IPS DF 6.9 (cell line): ENCODE data around the gene STX12.
"Not testable (repeated sequence)": the region's sequence is repeated elsewhere in the genome, so short reads cannot be mapped to it uniquely, and the experiment has no call there.

Experiments
- DNase-seq: peaks from one replicate; pipeline ENCODE4 v3.0.0-alpha.2; 2013; ENCODE audit warnings: low read depth, low spot score
- H3K27ac ChIP-seq: one replicate; pipeline ENCODE4 v1.5.1; 2013; ENCODE audit warnings: low read length, control low read depth
- H3K27me3 ChIP-seq: 2 replicates; pipeline ENCODE4 v1.6.1; 2013; ENCODE audit warnings: mild to moderate bottlenecking, low read length; ENCODE audit not compliant: control insufficient read depth, insufficient read depth
- H3K36me3 ChIP-seq: 2 replicates; pipeline ENCODE4 v1.6.1; 2013; ENCODE audit warnings: low read length; ENCODE audit not compliant: control insufficient read depth, insufficient read depth
- H3K4me1 ChIP-seq: 2 replicates; pipeline ENCODE4 v1.6.1; 2013; ENCODE audit warnings: low read length; ENCODE audit not compliant: control insufficient read depth, insufficient read depth
- H3K4me3 ChIP-seq: 2 replicates; pipeline ENCODE4 v1.5.1; 2013; ENCODE audit warnings: mild to moderate bottlenecking, low read length
- H3K9me3 ChIP-seq: 2 replicates; pipeline ENCODE4 v1.6.1; 2013; ENCODE audit warnings: low read length, inconsistent platforms; ENCODE audit not compliant: control insufficient read depth, insufficient read depth
- WGBS: extraction: QIAGEN DNeasy Blood & Tissue Kit; methylation state at CpG from one replicate; pipeline ENCODE4 v1.1.7; 2013; ENCODE audit warnings: mixed read lengths, missing lambda C conversion rate; ENCODE audit not compliant: insufficient read length, insufficient coverage; 5-methylcytosine and 5-hydroxymethylcytosine counted together

Gene STX12

DNA sequence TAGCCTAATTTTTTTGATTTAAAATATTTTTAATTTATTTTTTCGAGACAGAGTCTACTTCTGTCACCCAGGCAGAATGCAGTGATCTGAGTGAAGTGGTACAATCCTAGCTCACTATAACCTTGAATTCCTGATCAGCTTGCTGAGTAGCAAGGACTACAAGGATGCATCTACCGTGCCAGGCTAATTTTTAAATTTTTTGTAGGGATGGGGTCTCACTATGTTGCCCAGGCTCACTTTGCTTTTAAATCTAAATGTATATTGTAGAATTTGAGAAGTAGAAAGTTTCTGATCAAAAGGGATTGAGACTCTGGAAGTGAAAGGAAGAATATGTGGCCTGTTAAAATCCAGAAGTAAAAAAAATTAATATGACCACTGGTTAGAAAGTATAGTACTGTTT lies 1.6 kb downstream of the STX12 start:
- Histone ChIP-seq H3K27me3 (no peaks in the 10 kb centered on the region), H3K4me1 (no peaks in the 10 kb centered on the region), H3K27ac (no peak overlapping the region), H3K9me3 (no peaks in the 10 kb centered on the region), H3K36me3 (no peaks in the 10 kb centered on the region; the same call in 1 of the 2 replicates), H3K4me3 (no peak overlapping the region)
- WGBS: no CpG with 5 or more reads among the region's 2 CpGs
- no peak for DNase-seq

DNA sequence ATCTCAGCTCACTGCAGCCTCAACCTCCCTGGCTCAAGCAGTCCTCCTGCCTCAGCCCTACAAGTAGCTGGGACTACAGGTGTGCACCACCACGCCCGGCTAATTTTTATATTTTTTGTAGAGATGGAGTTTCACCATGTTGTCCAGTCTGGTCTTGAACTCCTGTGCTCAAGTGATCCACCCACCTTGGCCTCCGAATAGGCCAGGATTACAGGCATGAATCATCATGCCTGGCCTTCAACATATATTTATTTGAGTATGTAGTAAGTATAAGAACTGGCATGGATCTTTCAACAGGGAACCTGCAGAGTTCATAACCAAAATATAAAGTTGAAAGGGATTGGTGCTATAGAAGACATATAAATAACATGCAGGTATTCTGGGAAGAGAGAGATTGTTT lies 2.3 kb downstream of the STX12 start:
- H3K36me3 ChIP-seq, DNase-seq, H3K9me3 ChIP-seq, H3K27ac ChIP-seq, H3K27me3 ChIP-seq, H3K4me1 ChIP-seq, H3K4me3 ChIP-seq: not testable (repeated sequence)
- no CpG with 5 or more reads among the region's 3 CpGs for WGBS

DNA sequence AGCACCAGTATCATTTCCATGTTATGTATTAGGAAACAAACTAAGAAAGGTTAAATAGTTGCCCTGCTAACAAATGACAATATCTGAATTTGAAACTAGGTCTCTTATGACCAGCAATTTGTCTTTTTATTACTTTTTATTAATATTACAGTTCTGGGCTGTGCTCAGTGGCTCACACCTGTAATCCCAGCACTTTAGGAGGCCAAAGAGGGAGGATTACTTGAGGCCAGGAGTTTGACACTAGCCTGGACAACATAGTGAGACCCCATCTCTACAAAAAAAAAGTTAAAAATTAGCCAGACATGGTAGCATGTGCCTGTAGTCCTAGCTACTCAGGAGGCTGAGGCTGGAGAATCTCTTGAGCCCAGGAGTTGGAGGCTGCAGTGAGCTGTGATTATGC lies 3.3 kb downstream of the STX12 start:
- not testable (repeated sequence) for H3K27me3 ChIP-seq, H3K4me3 ChIP-seq, H3K36me3 ChIP-seq, H3K4me1 ChIP-seq, DNase-seq, H3K27ac ChIP-seq, H3K9me3 ChIP-seq

DNA sequence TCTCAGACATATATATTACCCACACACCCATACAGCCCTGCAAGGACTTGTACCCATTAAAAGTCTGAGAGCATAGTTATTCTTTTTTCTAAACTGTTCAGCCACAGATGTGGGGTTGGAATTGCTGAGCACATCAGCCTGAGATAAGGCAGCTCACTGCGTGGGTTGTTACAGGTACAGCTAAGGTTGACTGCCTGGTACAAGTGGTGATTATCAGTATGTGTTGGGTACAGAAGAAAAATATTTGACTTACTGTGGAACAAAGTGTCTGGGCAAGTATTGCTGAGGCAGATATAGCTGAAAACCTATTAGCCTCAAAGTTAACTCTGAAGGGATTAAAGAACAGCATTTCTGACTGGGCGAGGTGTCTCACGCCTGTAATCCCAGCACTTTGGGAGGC lies 5.0 kb downstream of the STX12 start:
- DNase-seq: no peak
- Histone ChIP-seq H3K4me1 (no peaks in the 10 kb centered on the region), H3K4me3 (no peak overlapping the region), H3K9me3 (no peaks in the 10 kb centered on the region), H3K36me3 (no peaks in the 10 kb centered on the region; the same call in 1 of the 2 replicates), H3K27ac (no peak overlapping the region), H3K27me3 (no peaks in the 10 kb centered on the region)
- no CpG with 5 or more reads among the region's 3 CpGs for WGBS

DNA sequence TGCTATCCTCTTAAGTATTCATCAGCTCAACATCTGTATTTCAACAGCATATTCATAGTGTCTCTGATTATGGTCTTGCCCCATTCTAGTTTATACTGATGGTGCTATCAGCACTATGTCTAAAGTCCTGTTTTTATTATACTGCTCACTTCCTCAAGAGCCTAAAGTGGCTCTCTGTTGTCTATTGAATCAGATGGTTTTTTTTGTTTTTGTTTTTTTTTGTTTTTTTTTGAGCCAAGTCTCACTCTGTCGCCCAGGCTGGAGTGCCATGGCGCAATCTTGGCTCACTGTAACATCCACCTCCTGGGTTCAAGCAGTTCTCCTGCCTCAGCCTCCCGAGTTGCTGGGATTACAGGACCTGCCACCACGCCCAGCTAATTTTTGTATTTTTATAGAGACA lies 6.1 kb downstream of the STX12 start:
- no peaks in the 10 kb centered on the region for H3K27me3 ChIP-seq
- no peak overlapping the region for H3K27ac ChIP-seq
- no peak overlapping the region for H3K4me3 ChIP-seq
- no peaks in the 10 kb centered on the region for H3K4me1 ChIP-seq
- no peak for DNase-seq
- no peaks in the 10 kb centered on the region; the same call in 1 of the 2 replicates for H3K36me3 ChIP-seq
- no peaks in the 10 kb centered on the region for H3K9me3 ChIP-seq
- WGBS: no CpG with 5 or more reads among the region's 4 CpGs

DNA sequence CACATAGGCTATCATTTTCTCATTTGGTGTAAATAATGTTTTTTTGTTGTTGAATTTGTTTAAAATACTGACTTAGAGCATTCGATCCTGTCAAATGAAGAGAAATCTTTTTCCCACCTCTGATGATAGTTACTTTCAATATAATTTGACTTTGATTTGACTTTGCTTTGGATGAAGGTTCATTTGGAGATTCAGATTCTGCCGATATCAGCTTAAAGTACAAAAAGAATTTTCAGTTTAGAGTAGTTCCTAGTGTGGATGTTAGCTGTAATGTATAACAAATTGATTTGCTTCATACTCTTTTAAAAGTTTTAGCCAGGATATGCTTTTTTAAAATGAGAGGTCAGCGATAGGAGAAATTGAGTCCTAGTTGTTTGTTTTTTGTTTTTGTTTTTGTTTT lies 9.9 kb downstream of the STX12 start:
- DNase-seq: no peak
- Histone ChIP-seq H3K9me3 (no peaks in the 10 kb centered on the region), H3K4me1 (no peaks in the 10 kb centered on the region), H3K36me3 (no peaks in the 10 kb centered on the region), H3K27ac (no peak overlapping the region), H3K4me3 (no peak overlapping the region), H3K27me3 (no peaks in the 10 kb centered on the region)
- 100% methylated on average over 1 of the region's 3 CpGs for WGBS

GRCh38 chr1:27784700-27785099 lies 11.7 kb downstream of the STX12 start:
- no peaks in the 10 kb centered on the region for H3K36me3 ChIP-seq
- H3K4me1 ChIP-seq: no peaks in the 10 kb centered on the region
- no peaks in the 10 kb centered on the region for H3K9me3 ChIP-seq
- no peak for DNase-seq
- no peak overlapping the region for H3K27ac ChIP-seq
- H3K27me3 ChIP-seq: no peaks in the 10 kb centered on the region
- no CpG with 5 or more reads among the region's 1 CpG for WGBS
- no peak overlapping the region for H3K4me3 ChIP-seq

- Histone ChIP-seq H3K27me3 (no peaks in the 10 kb centered on the region), H3K4me1 (no peaks in the 10 kb centered on the region), H3K4me3 (no peak overlapping the region), H3K36me3 (no peaks in the 10 kb centered on the region), H3K9me3 (no peaks in the 10 kb centered on the region), H3K27ac (no peak overlapping the region)
- no peak for DNase-seq
These were observed 12.9 kb downstream of the STX12 start for GRCh38 chr1:27785781-27786455.

DNA sequence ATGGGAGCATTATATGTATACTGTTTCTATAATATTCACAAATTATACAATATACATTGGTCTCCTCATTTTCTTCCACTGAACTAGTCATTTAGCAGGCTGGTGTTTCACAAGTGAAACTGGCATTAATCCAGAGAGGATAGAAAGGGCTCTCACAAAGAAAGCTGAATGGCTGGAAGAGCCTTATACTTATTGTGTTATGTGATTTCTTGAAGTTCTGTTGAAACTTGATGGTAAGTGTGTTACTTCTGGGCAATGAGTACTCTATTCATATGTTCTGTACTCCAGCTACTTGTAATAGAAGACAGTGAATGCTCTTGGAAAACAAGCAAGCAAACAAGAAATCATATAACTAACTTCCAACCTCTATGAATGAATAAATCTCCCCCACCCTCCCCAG lies 14.9 kb downstream of the STX12 start:
- Histone ChIP-seq H3K4me3 (no peak overlapping the region), H3K4me1 (no peaks in the 10 kb centered on the region), H3K27me3 (no peaks in the 10 kb centered on the region), H3K9me3 (no peaks in the 10 kb centered on the region), H3K27ac (no peak overlapping the region), H3K36me3 (no peaks in the 10 kb centered on the region)
- DNase-seq: no peak

DNA sequence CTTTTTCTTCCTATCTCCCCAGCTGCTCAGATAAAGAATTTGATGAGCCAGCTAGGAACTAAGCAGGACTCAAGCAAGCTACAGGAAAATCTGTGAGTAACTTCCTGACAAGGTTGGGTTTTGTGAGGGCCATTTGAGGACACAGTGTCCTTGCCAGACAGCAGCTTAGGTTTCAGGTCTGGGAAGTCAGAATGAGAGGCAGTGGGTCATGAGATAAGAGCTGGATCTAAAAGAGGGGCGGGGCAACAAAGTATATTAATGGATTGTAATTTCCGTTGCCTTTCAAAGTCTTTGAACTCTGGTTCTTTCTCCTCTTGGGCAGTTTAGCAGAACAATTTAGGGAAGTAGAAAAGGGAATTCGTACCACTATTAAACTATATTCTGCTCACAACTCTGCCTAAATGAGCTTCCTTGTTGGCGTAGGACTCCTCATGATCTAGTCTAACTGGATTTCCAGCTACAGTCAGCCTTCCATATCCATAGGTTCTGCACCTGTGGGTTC lies 16.6 kb downstream of the STX12 start:
- Histone ChIP-seq H3K27ac (no peak overlapping the region), H3K36me3 (no peaks in the 10 kb centered on the region), H3K9me3 (no peaks in the 10 kb centered on the region), H3K27me3 (no peaks in the 10 kb centered on the region), H3K4me1 (no peaks in the 10 kb centered on the region), H3K4me3 (no peak overlapping the region)
- WGBS: no CpG with 5 or more reads among the region's 4 CpGs
- no peak for DNase-seq

DNA sequence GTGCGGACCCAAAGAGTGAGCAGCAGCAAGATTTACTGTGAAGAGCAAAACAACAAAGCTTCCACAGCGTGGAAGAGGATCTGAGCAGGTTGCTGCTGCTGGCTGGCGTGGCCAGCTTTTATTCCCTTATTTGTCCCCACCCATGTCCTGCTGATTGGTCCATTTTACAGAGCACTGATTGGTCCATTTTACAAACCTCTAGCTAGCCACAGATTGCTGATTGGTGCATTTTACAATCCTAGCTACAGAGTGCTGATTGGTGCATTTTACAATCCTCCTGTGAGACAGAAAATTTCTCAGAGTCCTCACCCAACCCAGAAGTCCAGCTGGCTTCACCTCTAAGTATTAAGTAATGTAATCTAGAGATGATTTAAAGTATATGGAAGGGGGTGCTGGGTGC lies 17.3 kb downstream of the STX12 start:
- not testable (repeated sequence) for H3K27me3 ChIP-seq, H3K4me3 ChIP-seq, H3K4me1 ChIP-seq, DNase-seq, H3K27ac ChIP-seq, H3K36me3 ChIP-seq, H3K9me3 ChIP-seq
- WGBS: no CpG with 5 or more reads among the region's 3 CpGs
